ENCODE data around the gene EIF4B. TPM values are rescaled to one million over a fixed set of nuclear protein-coding genes. Genes with fewer than 3 reads are reported as not detected.
A peak's percentile ranks its signal among the peaks of the same experiment; 100 is the strongest.

EIF4B gene
- total RNA-seq, 1 experiment from 2014 or later, result 713 TPM

DNA sequence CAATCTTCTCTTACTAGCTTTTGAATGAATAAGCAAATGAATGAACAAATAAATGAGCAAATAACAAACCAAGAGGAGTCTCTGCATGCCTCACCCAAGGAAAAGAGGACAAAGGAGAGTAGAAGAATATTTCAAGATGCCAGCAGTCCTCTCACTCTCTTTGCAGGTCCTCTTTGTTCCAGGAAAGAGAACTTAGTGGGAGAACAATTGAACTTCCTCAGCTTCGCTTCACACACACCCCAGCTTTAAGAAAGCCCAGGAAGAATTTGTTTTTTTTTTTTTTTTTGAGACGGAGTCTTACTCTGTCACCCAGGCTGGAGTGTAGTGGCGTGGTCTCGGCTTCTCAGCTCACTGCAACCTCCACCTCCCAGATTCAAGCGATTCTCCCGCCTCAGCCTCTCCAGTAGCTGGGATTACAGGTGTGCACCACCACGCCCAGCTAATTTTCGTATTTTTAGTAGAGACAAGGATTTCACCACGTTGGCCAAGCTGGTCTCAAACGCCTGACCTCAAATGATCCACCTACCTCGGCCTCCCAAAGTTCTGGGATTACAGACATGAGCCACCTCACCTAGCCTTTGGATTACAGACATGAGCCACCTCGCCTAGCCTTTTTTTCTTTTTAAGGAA lies 37.0 kb upstream of the EIF4B start:
- H3K9ac ChIP-seq (ENCODE audit: extremely low read depth, insufficient read length, low read length), result no peak overlapping the region
- H3K4me2 ChIP-seq (ENCODE audit: insufficient read depth, insufficient read length, low read length), result no peak overlapping the region
- no peak overlapping the region for H3K4ac ChIP-seq (ENCODE audit: low read depth, low read length)
- H3K4me1 ChIP-seq (ENCODE audit: insufficient read depth, low read length), result peaks cover 4% of the 10 kb centered on the region; the same call in 1 of the 2 replicates
- H3K18ac ChIP-seq (ENCODE audit: insufficient read length, low read depth, low read length), result no peak overlapping the region
- H2BK120ac ChIP-seq (ENCODE audit: low read depth, low read length, poor library complexity, severe bottlenecking), result peak overlapping the region; percentile 11
- peaks cover 9% of the 10 kb centered on the region for H3K23me2 ChIP-seq (ENCODE audit: insufficient read length, low read depth, low read length, poor library complexity, severe bottlenecking)
- Mint-ChIP-seq H3K27me3 (ENCODE audit: low read depth) (peaks cover 36% of the 10 kb centered on the region), H3K27ac (peak overlapping the region in 1 of 3 experiments; percentile 80; a peak in 3 of 7 replicates), H3K9me3 (no peaks in the 10 kb centered on the region; a peak in 2 of 5 replicates), H3K36me3 (ENCODE audit: insufficient read depth in 1 of 3, low read depth in 3 of 3) (no peaks in the 10 kb centered on the region), H3K4me3 (no peak overlapping the region; a peak in 1 of 5 replicates), H3K4me1 (peaks cover 28 to 29% of the 10 kb centered on the region in 2 experiments)
- no peaks in the 10 kb centered on the region for H3K79me2 ChIP-seq (ENCODE audit: insufficient read depth, low read length)
- H4K91ac ChIP-seq (ENCODE audit: insufficient read length, low read depth, low read length), result no peak overlapping the region
- H2BK20ac ChIP-seq (ENCODE audit: low read depth, low read length, poor library complexity, severe bottlenecking), result no peak overlapping the region
- H4K5ac ChIP-seq (ENCODE audit: insufficient read length, low read depth, low read length), result no peak overlapping the region
- no peak overlapping the region for H2BK15ac ChIP-seq (ENCODE audit: low read depth, low read length)
- no peak overlapping the region for H3K14ac ChIP-seq (ENCODE audit: insufficient read depth, low read length)
- DNase-seq, result no peak
- no peak overlapping the region for H3K27ac ChIP-seq (ENCODE audit: insufficient read length, low read depth, low read length)
- H3K79me1 ChIP-seq (ENCODE audit: insufficient read depth, low read depth, low read length, poor library complexity, severe bottlenecking), result no peaks in the 10 kb centered on the region
- H3T11ph ChIP-seq (ENCODE audit: low read length), result no peak overlapping the region
- H3K23ac ChIP-seq (ENCODE audit: insufficient read length, low read depth, low read length), result no peak overlapping the region
- no peak overlapping the region for H2AK5ac ChIP-seq (ENCODE audit: insufficient read length, low read length)
- H3K9me3 ChIP-seq (ENCODE audit: control insufficient read depth, low read depth, low read length), result no peaks in the 10 kb centered on the region
- no peaks in the 10 kb centered on the region; the same call in 1 of the 2 replicates for H3K27me3 ChIP-seq (ENCODE audit: insufficient read depth, low read length)
- WGBS (ENCODE audit: extremely low coverage, insufficient read length, low lambda C conversion rate), result no CpG with 5 or more reads among the region's 12 CpGs
- H2BK5ac ChIP-seq (ENCODE audit: insufficient read length, low read length), result no peak overlapping the region
- H2AFZ ChIP-seq (ENCODE audit: low read length), result no peak overlapping the region
- TF ChIP-seq, protein P1, sequence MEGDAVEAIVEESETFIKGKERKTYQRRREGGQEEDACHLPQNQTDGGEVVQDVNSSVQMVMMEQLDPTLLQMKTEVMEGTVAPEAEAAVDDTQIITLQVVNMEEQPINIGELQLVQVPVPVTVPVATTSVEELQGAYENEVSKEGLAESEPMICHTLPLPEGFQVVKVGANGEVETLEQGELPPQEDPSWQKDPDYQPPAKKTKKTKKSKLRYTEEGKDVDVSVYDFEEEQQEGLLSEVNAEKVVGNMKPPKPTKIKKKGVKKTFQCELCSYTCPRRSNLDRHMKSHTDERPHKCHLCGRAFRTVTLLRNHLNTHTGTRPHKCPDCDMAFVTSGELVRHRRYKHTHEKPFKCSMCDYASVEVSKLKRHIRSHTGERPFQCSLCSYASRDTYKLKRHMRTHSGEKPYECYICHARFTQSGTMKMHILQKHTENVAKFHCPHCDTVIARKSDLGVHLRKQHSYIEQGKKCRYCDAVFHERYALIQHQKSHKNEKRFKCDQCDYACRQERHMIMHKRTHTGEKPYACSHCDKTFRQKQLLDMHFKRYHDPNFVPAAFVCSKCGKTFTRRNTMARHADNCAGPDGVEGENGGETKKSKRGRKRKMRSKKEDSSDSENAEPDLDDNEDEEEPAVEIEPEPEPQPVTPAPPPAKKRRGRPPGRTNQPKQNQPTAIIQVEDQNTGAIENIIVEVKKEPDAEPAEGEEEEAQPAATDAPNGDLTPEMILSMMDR (conservative IDR thresholded peaks at IDR 0.05), result no peak
- no peak overlapping the region for H2BK12ac ChIP-seq (ENCODE audit: insufficient read length, low read depth, low read length)
- H4K8ac ChIP-seq (replicated peaks; ENCODE audit: insufficient read length, low read depth, low read length), result no peak overlapping the region
- H4K20me1 ChIP-seq (ENCODE audit: control insufficient read depth, insufficient read depth, insufficient read length), result no peaks in the 10 kb centered on the region
- H3K56ac ChIP-seq (ENCODE audit: insufficient read length, low read depth, low read length), result no peak overlapping the region
